GM21717 (cell line): ENCODE results near the gene STAU1.
"Not testable (repeated sequence)": the region's sequence is repeated elsewhere in the genome, so short reads cannot be mapped to it uniquely, and the experiment has no call there.

Experiments used
- ATAC-seq: cut with Tn5 transposase; IDR thresholded peaks from one replicate; pipeline ENCODE4 v1.9.1; 2021; ENCODE audit warnings: mild to moderate bottlenecking, moderate library complexity; ENCODE audit not compliant: unreplicated experiment

The STAU1 gene

DNA sequence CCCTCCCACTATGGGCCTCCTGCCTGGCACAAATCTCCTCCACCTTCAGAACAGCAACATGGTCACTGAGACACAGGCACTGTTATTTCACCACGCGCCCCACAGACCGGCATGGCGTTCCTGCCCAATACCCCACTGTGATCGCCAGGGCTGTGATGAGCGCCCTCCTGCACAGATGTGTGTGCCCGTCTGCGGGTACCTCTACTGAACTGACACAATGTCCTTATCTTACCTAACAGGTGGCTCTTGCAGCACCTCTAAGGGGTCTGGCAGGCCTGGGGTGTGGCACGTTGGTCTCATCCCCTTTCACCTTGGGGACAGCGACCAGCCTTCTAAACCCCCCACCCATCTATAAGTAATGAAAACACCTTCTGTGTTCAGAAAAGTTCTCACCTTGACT, 64.2 kb downstream of the STAU1 start:
- no peak for ATAC-seq

DNA sequence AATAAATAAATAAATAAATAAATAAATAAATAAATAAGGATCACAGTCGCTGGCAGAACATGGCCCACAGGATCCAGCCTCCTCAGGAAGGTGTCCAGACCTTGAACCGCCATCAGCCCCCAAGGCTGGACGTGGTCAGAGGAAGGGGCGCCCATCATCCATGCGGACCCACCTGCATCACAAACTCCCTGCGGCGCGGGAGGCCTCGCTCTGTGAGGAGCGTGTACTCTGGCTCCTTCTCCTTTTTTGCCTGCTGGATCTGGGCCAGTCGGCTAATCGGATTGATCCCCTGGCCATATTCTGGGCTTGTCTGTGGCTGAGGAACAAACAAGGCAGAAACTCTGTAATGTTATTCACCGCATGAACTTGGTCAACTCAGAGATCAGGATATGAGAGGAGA, 65.2 kb downstream of the STAU1 start:
- no peak for ATAC-seq

DNA sequence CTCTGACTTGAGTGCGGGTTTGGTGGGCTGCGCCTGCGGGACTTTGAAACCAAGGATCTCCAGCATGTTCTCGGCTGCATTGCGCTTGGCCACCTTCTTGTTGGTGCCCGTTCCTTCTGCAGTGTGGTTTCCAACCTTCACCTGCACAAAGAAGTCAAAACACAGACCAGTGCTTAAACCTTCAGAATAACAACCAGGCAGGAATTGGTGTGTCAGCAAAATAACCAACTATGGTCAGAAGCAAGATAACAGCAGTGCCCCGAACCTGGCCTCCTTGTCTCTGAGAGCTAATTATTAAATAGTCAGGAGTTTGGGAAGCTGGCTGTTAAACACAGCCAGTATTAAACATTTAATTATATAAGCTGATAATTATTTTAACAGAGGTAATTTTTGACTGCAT, 68.1 kb downstream of the STAU1 start:
- no peak for ATAC-seq

DNA sequence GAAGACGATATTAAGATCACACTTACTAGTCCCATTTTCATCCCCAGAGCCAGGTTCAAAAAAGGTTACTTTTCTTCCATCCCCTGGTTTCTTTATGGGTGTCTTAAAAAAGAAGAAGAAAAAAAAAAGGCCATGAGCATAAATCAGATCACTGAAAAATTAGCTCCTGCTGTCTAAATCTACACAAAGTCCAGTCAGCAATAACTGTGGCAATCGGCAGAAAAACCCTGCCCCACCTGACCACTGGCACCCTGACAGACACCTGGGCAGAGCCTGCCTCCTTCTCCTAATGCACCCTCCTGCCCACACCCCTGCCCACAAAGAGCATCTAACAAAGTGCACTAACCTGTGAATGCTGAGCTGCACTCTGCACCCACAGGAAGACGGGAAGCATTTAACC, 69.8 kb downstream of the STAU1 start:
- no peak for ATAC-seq

DNA sequence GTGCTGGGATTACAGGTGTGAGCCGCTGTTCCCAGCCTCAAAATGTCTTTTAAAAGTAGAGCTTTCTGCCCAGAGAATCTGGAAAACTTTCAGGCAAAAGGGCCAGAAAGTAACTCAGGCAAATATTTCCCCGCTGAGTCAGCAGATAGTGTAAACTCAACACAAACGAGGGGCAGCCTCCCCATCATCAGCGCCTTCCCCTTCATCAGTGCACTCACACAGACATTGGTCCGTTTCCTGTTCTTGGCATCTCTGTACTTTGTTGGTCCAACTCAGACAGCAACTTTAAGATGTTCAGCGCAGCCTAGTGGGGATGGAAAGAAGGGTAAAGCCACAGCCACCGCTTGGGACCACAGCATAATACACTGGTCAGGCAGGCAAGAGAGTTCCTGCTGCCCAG, 72.6 kb downstream of the STAU1 start:
- no peak for ATAC-seq

DNA sequence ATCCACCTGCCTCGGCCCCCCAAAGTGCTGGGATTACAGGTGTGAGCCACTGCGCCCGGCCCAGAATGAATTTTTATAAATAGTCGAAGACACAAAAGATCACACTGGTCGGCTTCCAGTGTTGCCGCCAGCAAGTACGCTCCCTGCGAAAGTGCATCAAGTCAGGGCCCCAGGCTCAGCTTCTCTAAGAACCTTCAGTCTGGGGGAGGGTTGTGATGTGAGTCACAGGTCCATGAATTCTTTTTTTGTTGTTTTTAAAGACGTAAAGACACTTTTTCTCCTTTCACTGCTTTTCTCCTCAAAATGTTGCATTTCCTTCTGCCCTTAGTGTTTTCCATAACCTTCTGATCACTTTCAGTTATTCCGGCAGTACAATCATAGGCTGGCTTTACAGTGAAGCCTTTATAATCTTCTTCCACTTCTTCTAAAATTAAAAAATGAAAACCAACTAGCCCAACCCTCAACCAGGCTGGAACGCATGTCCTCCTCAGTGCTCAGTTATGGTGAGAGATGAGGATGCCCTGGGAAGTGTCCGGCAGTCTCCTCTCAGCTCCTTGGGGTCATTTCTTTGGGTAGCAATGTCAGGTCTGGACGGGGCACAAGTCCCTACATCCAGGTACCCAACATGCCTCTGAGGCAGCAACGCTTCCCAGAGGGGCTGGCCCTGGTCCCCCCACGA, 75.4 kb downstream of the STAU1 start:
- no peak for ATAC-seq

DNA sequence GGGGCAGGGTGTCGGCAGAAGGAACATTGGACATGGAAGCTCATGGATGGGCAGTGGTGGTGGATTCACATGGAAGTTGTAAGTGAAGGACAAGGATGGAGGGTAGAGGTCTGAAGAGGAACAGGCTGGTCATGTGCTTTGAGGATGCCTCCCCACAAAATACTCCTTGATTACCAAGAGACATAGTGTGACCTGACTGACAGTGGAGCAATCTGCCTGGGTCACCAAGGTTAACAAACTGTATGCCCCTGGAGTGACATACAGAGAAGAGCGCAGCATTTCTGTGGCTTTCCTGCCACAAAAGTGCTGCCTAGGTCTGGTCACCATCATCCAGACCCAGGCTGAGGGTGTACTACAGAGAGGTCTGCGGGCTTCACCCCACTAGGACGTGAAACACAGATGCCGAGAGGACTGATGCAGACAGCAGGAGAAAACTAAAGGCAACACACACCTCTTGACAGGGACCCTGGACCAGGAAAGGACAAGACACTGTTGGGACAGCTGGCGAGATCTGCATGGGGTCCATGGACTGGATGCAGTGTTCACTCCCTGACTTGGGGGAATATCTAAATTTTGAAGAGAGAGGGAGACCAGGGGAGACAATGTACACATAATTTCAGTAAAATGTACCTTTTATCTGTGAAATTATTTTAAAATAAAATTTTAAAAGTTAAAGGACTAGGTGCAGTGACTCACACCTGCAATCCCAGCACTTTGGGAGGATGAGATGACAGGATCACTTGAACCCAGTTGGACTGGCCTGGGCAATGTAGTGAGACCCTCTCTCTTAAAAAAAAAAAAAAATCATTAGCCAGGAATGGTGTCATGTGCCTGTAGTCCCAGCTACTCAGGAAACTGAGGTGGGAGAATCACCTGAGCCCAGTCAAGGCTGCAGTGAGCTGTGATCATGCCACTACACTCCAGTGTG, 77.1 kb downstream of the STAU1 start:
- no peak for ATAC-seq

DNA sequence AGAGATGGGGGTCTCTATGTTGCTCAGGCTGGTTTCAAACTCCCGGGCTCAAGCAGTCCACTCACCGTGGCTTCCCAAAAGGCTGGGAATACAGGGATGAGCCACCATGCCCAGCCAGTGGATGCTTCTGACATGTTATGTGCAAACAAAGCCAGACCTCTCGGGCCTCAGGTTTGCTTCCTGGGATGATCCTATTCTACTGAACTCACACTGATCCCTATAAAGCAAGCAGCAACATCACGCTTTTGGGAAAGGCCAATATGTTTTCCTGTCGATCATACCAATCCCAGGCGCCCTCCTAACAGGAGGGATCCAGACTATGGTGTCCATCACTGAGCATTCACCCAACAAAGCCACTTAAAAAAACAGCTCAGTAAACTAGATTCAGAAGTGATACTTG, 81.8 kb downstream of the STAU1 start:
- no peak for ATAC-seq

DNA sequence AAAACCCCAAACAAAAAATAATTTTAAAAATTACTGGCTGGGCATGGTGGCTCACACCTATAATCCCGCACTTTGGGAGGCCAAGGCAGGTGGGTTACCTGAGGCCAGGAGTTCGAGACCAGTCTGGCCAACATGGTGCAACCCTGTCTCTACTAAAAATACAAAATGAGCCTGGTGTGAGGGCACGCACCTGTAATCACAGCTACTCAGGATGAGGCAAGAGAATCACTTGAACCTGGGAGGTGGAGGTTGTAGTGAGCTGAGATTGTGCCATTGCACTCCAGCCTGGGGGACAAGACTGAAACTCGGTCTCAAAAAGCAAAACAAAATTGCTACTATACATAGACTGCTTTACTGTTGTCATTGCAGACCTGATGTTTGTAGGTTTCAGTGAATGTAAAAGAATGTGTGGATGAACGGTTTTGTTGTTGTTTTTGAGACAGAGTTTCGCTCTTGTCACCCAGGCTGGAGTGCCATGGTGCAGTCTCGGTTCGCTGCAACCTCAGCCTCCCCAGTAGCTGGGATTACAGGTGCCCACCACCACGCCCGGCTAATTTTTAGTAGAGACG, 83.1 kb downstream of the STAU1 start:
- not testable (repeated sequence) for ATAC-seq

DNA sequence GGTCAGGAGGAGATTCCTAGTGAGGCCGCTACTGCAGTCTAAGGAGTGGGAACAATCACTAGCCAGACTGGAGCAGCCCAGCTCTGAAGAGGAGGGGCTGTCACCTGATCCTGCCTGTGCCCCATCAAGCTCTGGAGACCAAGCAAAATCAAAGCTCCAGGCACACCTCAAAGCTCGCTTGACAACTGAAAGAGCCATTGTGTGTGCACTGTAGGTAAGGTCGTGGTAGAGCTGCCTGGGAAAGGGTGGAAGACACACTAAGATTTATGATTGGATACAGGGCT, 83.8 kb downstream of the STAU1 start:
- no peak for ATAC-seq

DNA sequence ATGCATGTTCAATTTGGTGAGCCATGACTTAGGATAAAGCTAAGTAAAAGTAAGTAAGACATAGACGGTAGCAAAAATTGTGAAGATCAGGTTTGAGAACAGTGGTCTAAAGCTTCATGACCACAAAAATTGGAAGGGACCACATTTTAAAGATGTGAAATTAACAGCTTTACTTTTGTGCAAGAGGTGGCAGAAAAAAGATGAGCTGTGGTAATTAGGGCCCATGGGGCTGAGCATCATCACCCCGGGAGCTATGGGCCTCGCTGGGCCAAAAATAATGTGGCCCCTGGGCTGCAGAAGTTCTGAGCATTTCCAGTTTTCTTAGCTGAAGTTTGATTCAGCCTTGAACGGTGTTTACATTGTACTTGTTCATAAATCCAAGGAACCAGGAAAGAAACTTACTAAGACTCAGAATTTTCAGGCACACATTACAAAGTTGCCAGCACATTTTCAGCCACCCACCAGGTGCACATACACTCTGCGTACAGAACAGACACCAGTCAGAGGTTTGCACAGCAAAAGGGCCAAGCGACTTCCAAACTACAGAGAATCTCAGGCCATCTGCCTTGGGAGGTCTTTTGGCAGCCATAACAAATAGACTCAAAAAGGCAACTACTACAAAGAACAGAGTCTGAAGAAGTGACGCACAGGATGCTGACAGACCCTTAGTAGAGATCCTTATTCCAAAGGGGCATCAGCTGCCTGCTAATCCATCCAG, 84.3 kb downstream of the STAU1 start:
- ATAC-seq: no peak

DNA sequence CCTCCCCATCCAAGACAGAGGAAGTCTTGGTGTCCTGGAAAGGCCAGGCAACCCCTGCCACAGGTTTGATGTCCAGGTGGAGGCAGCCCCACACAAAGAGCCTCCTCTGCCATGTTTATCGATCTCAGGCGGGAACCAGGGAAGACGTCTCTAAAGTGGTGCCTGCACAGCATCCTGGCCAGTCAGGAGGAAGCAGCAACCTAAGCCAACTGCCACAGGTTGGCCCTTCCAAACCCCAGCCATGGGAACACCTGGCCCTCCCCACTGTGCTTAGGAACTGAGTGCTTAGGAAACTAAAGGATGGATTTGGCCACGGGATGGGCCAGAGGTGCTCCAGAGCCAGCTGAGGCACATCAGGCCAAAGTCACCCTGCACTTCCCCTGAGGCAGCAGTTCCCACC, 85.1 kb downstream of the STAU1 start:
- no peak for ATAC-seq

DNA sequence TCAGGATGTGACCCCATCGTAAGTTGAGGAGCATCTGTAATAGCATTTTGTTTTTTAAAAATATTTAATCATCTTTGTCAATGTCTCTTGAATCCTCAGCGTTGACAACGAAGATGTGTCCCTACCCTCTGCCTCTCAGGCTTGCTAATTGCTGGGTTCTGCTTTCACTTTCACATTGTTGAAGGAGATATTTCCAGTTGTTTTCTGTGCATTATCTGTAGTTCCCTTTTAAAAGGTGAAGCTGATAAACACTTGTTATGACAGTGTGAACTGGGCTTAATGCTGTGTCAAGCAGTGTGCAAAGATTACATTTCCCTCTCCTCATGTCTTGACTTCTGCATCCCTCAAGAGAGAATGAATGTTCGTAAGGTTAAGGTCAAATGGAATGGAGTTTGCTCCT, 87.2 kb downstream of the STAU1 start:
- ATAC-seq: no peak

DNA sequence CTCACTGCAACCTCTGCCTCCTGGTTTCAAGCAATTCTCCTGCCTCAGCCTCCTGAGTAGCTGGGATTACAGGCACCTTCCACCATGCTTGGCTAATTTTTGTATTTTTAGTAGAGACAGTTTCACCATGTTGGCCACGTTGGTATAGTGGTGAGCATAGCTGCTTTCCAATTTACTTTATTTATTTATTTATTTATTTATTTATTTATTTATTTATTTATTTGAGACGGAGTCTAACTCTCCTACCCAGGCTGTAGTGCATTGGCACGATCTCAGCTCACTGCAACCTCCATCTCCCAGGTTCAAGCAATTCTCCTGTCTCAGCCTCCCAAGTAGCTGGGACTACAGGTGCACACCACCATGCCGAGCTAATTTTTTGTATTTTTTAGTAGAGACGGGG, 87.8 kb downstream of the STAU1 start:
- ATAC-seq: not testable (repeated sequence)

DNA sequence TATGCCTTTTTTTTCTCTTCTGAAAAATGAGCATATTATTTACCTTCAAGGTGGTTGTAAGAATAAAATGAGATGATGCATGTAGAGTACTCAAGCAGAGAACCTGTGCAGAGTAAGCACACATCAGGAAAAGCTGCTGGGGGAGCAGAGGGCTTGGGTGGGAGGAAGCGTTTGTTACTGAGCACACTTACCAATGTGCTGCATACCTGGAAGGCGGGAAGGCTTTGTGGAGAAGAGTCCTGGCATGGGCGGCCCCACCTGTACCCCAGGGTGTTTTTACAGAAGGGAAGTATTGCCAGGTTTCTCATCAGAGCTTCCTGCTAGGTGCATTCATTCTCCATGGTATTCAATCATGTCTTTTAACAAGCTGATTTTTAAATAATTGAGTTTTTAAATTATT, 89.1 kb downstream of the STAU1 start:
- ATAC-seq: no peak

DNA sequence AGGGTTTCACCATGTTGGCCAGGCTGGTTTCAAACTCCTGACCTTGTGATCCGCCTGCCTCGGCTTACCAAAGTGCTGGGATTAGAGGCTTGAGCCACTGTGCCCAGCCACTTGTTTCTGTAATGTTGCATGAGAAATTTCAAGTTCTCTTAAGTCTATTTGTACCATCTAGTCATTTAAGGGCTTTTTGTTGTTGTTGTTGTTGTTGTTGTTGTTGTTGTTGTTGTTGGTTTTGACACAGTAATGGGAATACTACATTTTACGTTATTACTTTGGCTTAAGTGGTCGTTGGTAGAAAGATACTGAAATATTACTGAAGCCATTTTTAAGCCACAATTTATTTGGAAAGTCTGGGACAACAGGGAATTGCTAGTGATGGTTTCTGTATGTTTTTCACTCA, 90.0 kb downstream of the STAU1 start:
- no peak for ATAC-seq

DNA sequence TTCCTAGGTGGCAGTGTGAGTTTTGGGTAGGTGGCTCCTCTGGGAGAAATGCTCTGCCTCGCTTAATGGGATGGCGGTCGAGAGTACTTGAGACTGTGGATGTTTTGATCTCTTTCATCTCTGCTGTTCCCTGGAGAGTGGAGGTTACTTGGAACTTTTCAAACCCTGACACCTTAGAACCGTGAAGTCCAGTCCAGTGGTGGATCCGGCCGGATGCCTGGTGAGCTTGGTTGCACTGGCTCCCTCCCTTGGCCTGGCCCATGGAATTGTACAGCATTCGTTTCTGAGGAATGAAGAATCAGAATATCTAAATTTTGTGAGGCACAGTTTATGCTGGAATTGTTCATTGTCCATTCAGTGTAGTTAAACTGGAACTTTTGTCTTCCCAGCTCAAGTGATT, 91.0 kb downstream of the STAU1 start:
- ATAC-seq: no peak

DNA sequence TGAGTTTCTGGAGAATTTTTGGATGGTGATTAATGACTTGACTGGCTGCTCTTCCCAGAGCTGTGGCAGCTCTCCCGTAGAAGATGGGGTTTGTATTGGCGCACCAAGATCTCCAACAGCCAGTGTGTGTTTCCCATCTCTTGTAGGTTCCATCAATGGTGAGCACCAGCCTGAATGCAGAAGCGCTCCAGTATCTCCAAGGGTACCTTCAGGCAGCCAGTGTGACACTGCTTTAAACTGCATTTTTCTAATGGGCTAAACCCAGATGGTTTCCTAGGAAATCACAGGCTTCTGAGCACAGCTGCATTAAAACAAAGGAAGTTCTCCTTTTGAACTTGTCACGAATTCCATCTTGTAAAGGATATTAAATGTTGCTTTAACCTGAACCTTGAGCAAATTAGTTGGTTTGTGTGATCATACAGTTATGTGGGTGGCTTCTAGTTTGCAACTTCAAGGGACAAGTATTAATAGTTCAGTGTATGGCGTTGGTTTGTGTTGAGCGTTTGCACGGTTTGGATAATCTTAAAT, 91.9 kb downstream of the STAU1 start:
- ATAC-seq: no peak

DNA sequence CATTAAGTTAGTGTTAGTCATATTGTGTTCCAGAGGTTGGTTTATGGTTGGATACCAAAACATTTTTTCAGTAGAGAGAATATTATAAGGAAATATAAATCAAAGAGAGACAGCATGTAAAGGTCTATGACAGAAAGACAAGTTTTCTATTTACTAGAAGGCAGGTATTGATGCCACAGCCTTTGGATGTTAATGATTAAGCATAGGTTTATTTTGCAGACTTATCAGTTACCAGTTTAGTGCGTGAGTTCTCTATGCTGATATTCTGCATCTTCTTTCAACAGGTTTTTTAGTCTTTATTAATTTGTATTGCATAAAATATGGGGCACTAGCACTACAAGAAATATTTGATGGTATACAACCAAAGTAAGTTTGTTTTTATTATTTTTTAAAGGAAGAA, 96.4 kb downstream of the STAU1 start:
- no peak for ATAC-seq

DNA sequence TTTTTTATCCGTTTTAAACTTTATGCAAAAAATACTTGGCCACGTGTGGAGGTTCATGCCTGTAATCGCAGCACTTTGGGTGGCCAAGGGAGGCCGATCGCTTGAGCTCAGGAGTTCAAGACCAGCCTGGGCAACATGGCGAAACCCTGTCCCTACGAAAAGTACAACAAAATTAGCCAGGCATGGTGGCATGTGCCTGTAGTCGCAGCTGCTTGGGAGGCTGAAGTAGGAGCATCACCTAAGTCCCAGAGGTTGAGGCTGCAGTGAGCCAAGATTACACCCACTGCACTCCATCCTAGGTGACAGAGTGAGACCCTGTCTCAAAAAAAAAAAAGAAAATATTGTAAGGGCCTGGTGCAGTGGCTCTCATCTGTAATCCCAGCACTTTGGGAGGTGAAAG, 97.0 kb downstream of the STAU1 start:
- ATAC-seq: no peak

DNA sequence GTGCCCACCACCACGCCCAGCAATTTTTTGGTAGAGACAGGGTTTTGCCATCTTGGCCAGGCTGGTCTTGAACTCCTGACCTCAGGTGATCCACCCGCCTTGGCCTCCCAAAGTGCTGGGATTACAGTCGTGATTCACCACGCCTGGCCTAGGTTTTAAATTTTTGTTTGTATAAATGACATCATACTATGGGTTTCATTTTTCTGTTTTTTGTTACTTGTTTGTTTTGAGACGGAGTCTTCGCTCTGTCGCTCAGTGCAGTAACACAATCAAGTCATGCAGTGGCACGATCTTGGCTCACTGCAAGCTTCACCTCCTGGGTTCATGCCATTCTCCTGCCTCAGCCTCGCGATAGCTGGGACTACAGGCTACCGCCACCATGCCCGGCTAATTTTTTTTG, 105.8 kb downstream of the STAU1 start:
- ATAC-seq: not testable (repeated sequence)
